B cell (primary cell): ENCODE measurements around the gene MAGEB4. TPM values are rescaled to one million over a fixed set of nuclear protein-coding genes. Genes with fewer than 3 reads are reported as not detected.

ENCODE experiments used
- ATAC-seq: fragments of 200-7000 bp; cut with Tn5 transposase; one replicate; pipeline ENCODE4 v1.10.0; 2021; ENCODE audit warnings: low read depth, mild to moderate bottlenecking, moderate number of reproducible peaks, moderate library complexity
- CTCF ChIA-PET: fragments of 350-600 bp; sonication (Branson Sonifier 250); formaldehyde crosslinking; loops from one replicate; lab custom pipeline; 2021; ENCODE audit warnings: antibody characterized with exemption, inconsistent platforms; lab: Charles Lee
- POLR2A ChIA-PET: fragments of 350-600 bp; sonication (Branson Sonifier 250); formaldehyde crosslinking; loops from one replicate; lab custom pipeline; 2021; ENCODE audit warnings: antibody characterized with exemption; lab: Charles Lee
- DNase-seq: peaks from one replicate; pipeline ENCODE4 v3.0.0; 2013
- H2AFZ ChIP-seq: 2 replicates; pipeline ENCODE4 v1.6.1; 2012; ENCODE audit warnings: mild to moderate bottlenecking, low read depth, low read length; ENCODE audit not compliant: insufficient read depth, poor library complexity, severe bottlenecking
- H3K27ac ChIP-seq, 2 donors: 1 replicate in 1 of 2; 2 replicates in 1 of 2; pipeline ENCODE4 v1.5.1; 2012 to 2013; ENCODE audit warnings: low read length in 2 of 2, mild to moderate bottlenecking in 2 of 2, moderate library complexity in 1 of 2
- H3K27me3 ChIP-seq, 4 experiments: fragments of 200-600 bp in 1 of 4; sonication (generic) in 1 of 4; replicated peaks in 1 of 4; 1 replicate in 2 of 4; 2 replicates in 2 of 4; pipeline versions ENCODE4 v1.6.1 to v1.7.0; 2013 to 2016; ENCODE audit warnings: low read length in 3 of 4, mild to moderate bottlenecking in 2 of 4, mixed read lengths in 1 of 4, moderate library complexity in 1 of 4; ENCODE audit not compliant: insufficient read depth in 4 of 4, control insufficient read depth in 3 of 4; ENCODE audit errors: control extremely low read depth in 1 of 4
- H3K36me3 ChIP-seq, 2 experiments: replicated peaks in 1 of 2; 1 replicate in 1 of 2; 2 replicates in 1 of 2; pipeline versions ENCODE4 v1.6.1 to v1.7.1; 2013; ENCODE audit warnings: low read length in 1 of 2; ENCODE audit not compliant: insufficient read depth in 2 of 2, control insufficient read depth in 1 of 2; ENCODE audit errors: control extremely low read depth in 1 of 2, extremely low read depth in 1 of 2
- H3K4me1 ChIP-seq, 2 donors: fragments of 200-600 bp in 1 of 2; sonication (generic) in 1 of 2; 1 replicate in 1 of 2; 2 replicates in 1 of 2; pipeline versions ENCODE4 v1.5.1 to v1.6.1; 2013 to 2017; ENCODE audit warnings: low read length in 2 of 2; ENCODE audit not compliant: control insufficient read depth in 2 of 2, insufficient read depth in 2 of 2
- H3K4me2 ChIP-seq: replicated peaks from 2 replicates; pipeline ENCODE3; 2012; ENCODE audit warnings: mild to moderate bottlenecking, low read depth, low read length; ENCODE audit not compliant: poor library complexity, severe bottlenecking
- H3K4me3 ChIP-seq, 5 experiments: fragments of 200-600 bp in 1 of 5; sonication (generic) in 1 of 5; 1 replicate in 3 of 5; 2 replicates in 2 of 5; pipeline versions ENCODE4 v1.5.1 to v1.7.0; 2011 to 2016; ENCODE audit warnings: low read length in 4 of 5, mild to moderate bottlenecking in 4 of 5, low read depth in 2 of 5, control low read depth in 1 of 5, moderate library complexity in 1 of 5; ENCODE audit not compliant: insufficient read depth in 1 of 5; ENCODE audit errors: control extremely low read depth in 1 of 5, extremely low read depth in 1 of 5
- H3K79me2 ChIP-seq: fragments of 200-600 bp; sonication (generic); one replicate; pipeline ENCODE4 v1.6.0; 2016; ENCODE audit warnings: low read length; ENCODE audit not compliant: control insufficient read depth, insufficient read depth
- H3K9ac ChIP-seq: fragments of 200-600 bp; sonication (generic); 2 replicates; pipeline ENCODE4 v1.6.1; 2017; ENCODE audit warnings: mild to moderate bottlenecking, low read length, moderate library complexity
- H3K9me3 ChIP-seq, 3 donors: one replicate each; pipeline versions ENCODE4 v1.6.1 to v1.7.1; 2013; ENCODE audit warnings: low read length in 2 of 3; ENCODE audit not compliant: control insufficient read depth in 2 of 3, insufficient read depth in 1 of 3; ENCODE audit errors: control extremely low read depth in 1 of 3
- H4K20me1 ChIP-seq: 2 replicates; pipeline ENCODE4 v1.6.0; 2012; ENCODE audit warnings: mild to moderate bottlenecking, low read length; ENCODE audit not compliant: insufficient read depth, control insufficient read depth, poor library complexity, severe bottlenecking
- H3K27ac Mint-ChIP-seq: one replicate; pipeline ENCODE4 v1.8.0; 2021; ENCODE audit warnings: mixed read lengths
- H3K27me3 Mint-ChIP-seq: one replicate; pipeline ENCODE4 v1.8.0; 2021; ENCODE audit warnings: mixed read lengths
- H3K4me1 Mint-ChIP-seq: one replicate; pipeline ENCODE4 v1.8.0; 2021; ENCODE audit warnings: mixed read lengths
- H3K4me3 Mint-ChIP-seq: one replicate; pipeline ENCODE4 v1.8.0; 2021; ENCODE audit warnings: mixed read lengths
- H3K9me3 Mint-ChIP-seq: one replicate; pipeline ENCODE4 v1.8.0; 2022; ENCODE audit warnings: mixed read lengths; ENCODE audit not compliant: insufficient read depth
- EZH2 ChIP-seq: IDR thresholded peaks from 2 replicates; pipeline ENCODE4 v1.6.1; 2012; ENCODE audit warnings: borderline replicate concordance, low read depth, mild to moderate bottlenecking, moderate library complexity, low read length; ENCODE audit not compliant: insufficient read depth, poor library complexity, severe bottlenecking
- WGBS: methylation state at CpG from one replicate; pipeline ENCODE4 v1.1.5; 2013; ENCODE audit warnings: missing lambda C conversion rate; ENCODE audit not compliant: insufficient coverage; 5-methylcytosine and 5-hydroxymethylcytosine counted together
- intact Hi-C: fragments of 100-400 bp; cut with micrococcal nuclease; formaldehyde crosslinking; loops from one replicate; pipeline ENCODE4 v1.10.0; 2022
- polyA plus RNA-seq: library from polyadenylated mRNA; depleted of rRNA; stranded (reverse); fragments of >200 nt; gene quantifications from 2 replicates; pipeline ENCODE4 v1.2.3, GENCODE V29; 2012
- total RNA-seq, 2 donors: library from RNA; stranded (reverse); fragments of 120-200 nt in 1 of 2; gene quantifications; 1 replicate in 1 of 2; 2 replicates in 1 of 2; pipeline versions ENCODE4 v1.2.3 to v1.2.4, GENCODE V29; 2013 to 2022
- TF ChIP-seq, protein P1 (sequence below): fragments of 200-600 bp; IDR thresholded peaks from one replicate; pipeline ENCODE4 v1.8.0; 2022; ENCODE audit warnings: antibody characterized with exemption, mild to moderate bottlenecking

MAGEB4 gene
- total and polyA plus RNA-seq, 2 donors (not counting 1 experiment from before 2014, with no cell fraction given), result not detected

- Mint-ChIP-seq H3K4me1 (no peaks in the 10 kb centered on the region), H3K9me3 (peaks cover 2% of the 10 kb centered on the region), H3K27me3 (no peaks in the 10 kb centered on the region), H3K27ac (no peak overlapping the region), H3K4me3 (no peak overlapping the region)
- Histone ChIP-seq H3K27me3 (no peaks in the 10 kb centered on the region), H3K4me3 (no peak overlapping the region), H3K36me3 (no peaks in the 10 kb centered on the region), H3K79me2 (no peaks in the 10 kb centered on the region), H3K9ac (no peak overlapping the region), H3K4me1 (no peaks in the 10 kb centered on the region), H2AFZ (no peak overlapping the region), H3K27ac (no peak overlapping the region), H3K9me3 (no peaks in the 10 kb centered on the region), H4K20me1 (no peaks in the 10 kb centered on the region), H3K4me2 (no peak overlapping the region)
- intact Hi-C loops, result no loop called here
- DNase-seq (no peak), ATAC-seq (no peak)
- TF ChIP-seq EZH2, result no peak
- TF ChIP-seq, protein P1, sequence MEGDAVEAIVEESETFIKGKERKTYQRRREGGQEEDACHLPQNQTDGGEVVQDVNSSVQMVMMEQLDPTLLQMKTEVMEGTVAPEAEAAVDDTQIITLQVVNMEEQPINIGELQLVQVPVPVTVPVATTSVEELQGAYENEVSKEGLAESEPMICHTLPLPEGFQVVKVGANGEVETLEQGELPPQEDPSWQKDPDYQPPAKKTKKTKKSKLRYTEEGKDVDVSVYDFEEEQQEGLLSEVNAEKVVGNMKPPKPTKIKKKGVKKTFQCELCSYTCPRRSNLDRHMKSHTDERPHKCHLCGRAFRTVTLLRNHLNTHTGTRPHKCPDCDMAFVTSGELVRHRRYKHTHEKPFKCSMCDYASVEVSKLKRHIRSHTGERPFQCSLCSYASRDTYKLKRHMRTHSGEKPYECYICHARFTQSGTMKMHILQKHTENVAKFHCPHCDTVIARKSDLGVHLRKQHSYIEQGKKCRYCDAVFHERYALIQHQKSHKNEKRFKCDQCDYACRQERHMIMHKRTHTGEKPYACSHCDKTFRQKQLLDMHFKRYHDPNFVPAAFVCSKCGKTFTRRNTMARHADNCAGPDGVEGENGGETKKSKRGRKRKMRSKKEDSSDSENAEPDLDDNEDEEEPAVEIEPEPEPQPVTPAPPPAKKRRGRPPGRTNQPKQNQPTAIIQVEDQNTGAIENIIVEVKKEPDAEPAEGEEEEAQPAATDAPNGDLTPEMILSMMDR, result no peak
- ChIA-PET POLR2A (no interaction called here), CTCF (no interaction called here)
- no CpG with 5 or more reads among the region's 2 CpGs for WGBS
These were observed 18.1 kb downstream of the MAGEB4 start for GRCh38 chrX:30259927-30260326.

DNA sequence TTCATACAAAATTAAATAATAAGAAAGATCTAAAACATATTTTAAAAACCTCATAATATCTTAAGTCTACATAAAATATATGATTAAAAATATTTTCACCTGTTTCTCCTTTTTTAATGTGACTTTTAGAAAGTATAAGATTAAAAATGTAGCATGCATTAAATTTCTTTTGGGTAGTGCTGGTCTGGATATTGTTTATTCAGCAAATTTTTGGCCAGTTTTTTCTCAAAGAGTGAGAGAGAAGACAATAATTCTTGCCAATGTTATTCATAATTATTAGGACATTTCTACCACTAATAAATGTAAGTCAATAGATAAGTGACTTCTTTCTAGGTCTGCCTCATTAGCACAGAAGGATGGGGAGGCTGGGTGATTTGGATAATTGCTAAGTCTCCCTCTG, 19.2 kb downstream of the MAGEB4 start:
- ChIA-PET POLR2A (no interaction called here), CTCF (no interaction called here)
- H3K79me2 ChIP-seq, result no peaks in the 10 kb centered on the region
- H3K4me3 ChIP-seq, result no peak overlapping the region
- no peak overlapping the region for H3K27ac ChIP-seq
- no peak overlapping the region for H2AFZ ChIP-seq
- Mint-ChIP-seq H3K9me3 (peaks cover 2% of the 10 kb centered on the region), H3K4me1 (no peaks in the 10 kb centered on the region), H3K27ac (no peak overlapping the region), H3K27me3 (no peaks in the 10 kb centered on the region), H3K4me3 (no peak overlapping the region)
- no peaks in the 10 kb centered on the region for H3K9me3 ChIP-seq
- no peak for ATAC-seq
- no peak for DNase-seq
- intact Hi-C loops, result no loop called here
- H3K4me1 ChIP-seq, result no peaks in the 10 kb centered on the region
- H3K9ac ChIP-seq, result no peak overlapping the region
- H3K36me3 ChIP-seq, result no peaks in the 10 kb centered on the region
- TF ChIP-seq, protein P1, result no peak
- no peak for TF ChIP-seq EZH2
- no peak overlapping the region for H3K4me2 ChIP-seq
- no peaks in the 10 kb centered on the region for H4K20me1 ChIP-seq
- H3K27me3 ChIP-seq, result no peaks in the 10 kb centered on the region
